ENCODE data around the gene GOSR2.

DNA sequence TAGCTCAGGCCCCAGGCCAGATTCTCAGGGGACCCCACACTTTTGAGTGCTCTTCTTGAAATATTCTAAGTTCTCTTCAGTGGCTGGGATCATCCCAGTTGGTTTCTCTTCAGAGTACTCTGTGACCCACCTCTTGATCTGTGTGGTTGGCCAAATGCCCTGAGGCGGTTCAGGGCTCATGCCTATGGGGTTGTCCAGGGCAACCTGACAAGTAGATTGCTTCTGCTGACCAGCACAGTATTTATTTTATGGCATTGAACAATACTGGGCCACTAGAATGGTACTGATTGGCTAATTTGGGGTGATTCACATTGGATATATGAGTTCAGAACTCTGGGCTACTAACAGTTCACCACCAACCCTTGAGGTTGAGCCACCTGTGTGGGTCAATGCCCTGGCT lies 7.4 kb upstream of the GOSR2 start:
- TF ChIP-seq, protein P1, sequence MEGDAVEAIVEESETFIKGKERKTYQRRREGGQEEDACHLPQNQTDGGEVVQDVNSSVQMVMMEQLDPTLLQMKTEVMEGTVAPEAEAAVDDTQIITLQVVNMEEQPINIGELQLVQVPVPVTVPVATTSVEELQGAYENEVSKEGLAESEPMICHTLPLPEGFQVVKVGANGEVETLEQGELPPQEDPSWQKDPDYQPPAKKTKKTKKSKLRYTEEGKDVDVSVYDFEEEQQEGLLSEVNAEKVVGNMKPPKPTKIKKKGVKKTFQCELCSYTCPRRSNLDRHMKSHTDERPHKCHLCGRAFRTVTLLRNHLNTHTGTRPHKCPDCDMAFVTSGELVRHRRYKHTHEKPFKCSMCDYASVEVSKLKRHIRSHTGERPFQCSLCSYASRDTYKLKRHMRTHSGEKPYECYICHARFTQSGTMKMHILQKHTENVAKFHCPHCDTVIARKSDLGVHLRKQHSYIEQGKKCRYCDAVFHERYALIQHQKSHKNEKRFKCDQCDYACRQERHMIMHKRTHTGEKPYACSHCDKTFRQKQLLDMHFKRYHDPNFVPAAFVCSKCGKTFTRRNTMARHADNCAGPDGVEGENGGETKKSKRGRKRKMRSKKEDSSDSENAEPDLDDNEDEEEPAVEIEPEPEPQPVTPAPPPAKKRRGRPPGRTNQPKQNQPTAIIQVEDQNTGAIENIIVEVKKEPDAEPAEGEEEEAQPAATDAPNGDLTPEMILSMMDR (IDR thresholded peaks at IDR 0.05): no peak
- no peak for TF ChIP-seq POLR2A (IDR thresholded peaks at IDR 0.05)
